AG04449 (cell line): ENCODE data around the gene TEN1.

Experiments
- CTCF ChIA-PET: fragments of 350-600 bp; formaldehyde crosslinking; extraction: SDS; loops from one replicate; lab custom pipeline; 2021; ENCODE audit warnings: antibody characterized with exemption; lab: Yijun Ruan, JAX
- POLR2A ChIA-PET: fragments of 400-600, 350-600 bp; formaldehyde crosslinking; extraction: SDS; loops from one replicate; lab custom pipeline; 2020; ENCODE audit warnings: antibody characterized with exemption, inconsistent platforms; lab: Yijun Ruan, JAX
- DNase-seq: peaks from one replicate; pipeline ENCODE4 v3.0.0-alpha.2; 2010; ENCODE audit warnings: low read depth, low spot score
- H3K4me3 ChIP-seq: 2 replicates; pipeline ENCODE4 v1.5.1; 2011; ENCODE audit warnings: low read depth, mild to moderate bottlenecking, control low read depth, low read length
- TF ChIP-seq, protein P1 (sequence below): IDR thresholded peaks from one replicate; pipeline ENCODE4 v1.5.1; 2011; ENCODE audit warnings: mild to moderate bottlenecking, moderate library complexity, low read length, control low read depth, inconsistent platforms; ENCODE audit not compliant: insufficient read depth; ENCODE audit errors: missing control alignments

The TEN1 gene

GRCh38 chr17:76002100-76002499, 23.1 kb downstream of the TEN1 start:
- H3K4me3 ChIP-seq = no peak overlapping the region
- no peak for DNase-seq
- POLR2A ChIA-PET = no interaction called here
- CTCF ChIA-PET = interaction anchor here (0.8 to 17.3 kb wide), 10 partner anchors 9 to 179 kb away, joined by 3 to 363 read pairs (median 4); partner anchors contain the start of gene MRPL38
- TF ChIP-seq, protein P1, sequence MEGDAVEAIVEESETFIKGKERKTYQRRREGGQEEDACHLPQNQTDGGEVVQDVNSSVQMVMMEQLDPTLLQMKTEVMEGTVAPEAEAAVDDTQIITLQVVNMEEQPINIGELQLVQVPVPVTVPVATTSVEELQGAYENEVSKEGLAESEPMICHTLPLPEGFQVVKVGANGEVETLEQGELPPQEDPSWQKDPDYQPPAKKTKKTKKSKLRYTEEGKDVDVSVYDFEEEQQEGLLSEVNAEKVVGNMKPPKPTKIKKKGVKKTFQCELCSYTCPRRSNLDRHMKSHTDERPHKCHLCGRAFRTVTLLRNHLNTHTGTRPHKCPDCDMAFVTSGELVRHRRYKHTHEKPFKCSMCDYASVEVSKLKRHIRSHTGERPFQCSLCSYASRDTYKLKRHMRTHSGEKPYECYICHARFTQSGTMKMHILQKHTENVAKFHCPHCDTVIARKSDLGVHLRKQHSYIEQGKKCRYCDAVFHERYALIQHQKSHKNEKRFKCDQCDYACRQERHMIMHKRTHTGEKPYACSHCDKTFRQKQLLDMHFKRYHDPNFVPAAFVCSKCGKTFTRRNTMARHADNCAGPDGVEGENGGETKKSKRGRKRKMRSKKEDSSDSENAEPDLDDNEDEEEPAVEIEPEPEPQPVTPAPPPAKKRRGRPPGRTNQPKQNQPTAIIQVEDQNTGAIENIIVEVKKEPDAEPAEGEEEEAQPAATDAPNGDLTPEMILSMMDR = no peak

- H3K4me3 ChIP-seq = no peak overlapping the region
- TF ChIP-seq, protein P1 = no peak
- POLR2A ChIA-PET = interaction anchor here (0.7 kb wide), 1 partner anchor 228 kb away, joined by 3 read pairs; no protein-coding TSS in a partner anchor
- CTCF ChIA-PET = interaction anchor here (0.8 to 17.3 kb wide), 9 partner anchors 11 to 254 kb away, joined by 3 to 363 read pairs (median 4); partner anchors contain the start of genes MRPL38 and TRIM65
- no peak for DNase-seq
Measured at GRCh38 chr17:76003915-76004314, 24.9 kb downstream of the TEN1 start.

DNA sequence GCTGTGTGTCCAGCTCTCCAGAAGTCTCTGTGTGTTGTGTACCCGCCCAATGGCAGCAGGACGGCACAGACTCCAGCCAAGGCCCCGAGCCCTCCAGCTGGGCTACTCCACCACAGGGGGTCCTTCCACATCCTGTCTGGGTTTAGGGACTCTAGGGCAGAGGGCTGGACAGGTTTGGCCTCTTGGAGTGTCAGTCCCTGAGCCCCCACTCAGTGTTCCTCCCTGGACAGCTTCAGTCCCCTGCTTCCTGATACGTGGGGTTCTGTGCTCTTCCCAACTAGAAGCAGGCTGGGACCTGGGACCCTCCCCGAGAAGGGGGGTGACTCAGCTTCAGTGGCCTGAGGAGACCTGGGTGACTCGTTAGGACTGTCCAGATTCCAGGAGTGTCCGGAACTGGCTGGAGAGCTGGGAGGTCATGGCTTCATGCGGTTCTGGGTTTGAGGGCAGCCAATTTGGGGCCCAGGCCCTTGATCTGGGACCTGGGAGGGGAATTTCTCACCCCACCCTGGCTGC, 25.8 kb downstream of the TEN1 start:
- no peak overlapping the region for H3K4me3 ChIP-seq
- no peak for DNase-seq
- POLR2A ChIA-PET = no interaction called here
- CTCF ChIA-PET = interaction anchor here (0.6 to 17.3 kb wide), 31 partner anchors 8 to 294 kb away, joined by 3 to 363 read pairs (median 4); partner anchors contain the start of genes ACOX1, EXOC7, MRPL38 and TEN1
- TF ChIP-seq, protein P1 = no peak

DNA sequence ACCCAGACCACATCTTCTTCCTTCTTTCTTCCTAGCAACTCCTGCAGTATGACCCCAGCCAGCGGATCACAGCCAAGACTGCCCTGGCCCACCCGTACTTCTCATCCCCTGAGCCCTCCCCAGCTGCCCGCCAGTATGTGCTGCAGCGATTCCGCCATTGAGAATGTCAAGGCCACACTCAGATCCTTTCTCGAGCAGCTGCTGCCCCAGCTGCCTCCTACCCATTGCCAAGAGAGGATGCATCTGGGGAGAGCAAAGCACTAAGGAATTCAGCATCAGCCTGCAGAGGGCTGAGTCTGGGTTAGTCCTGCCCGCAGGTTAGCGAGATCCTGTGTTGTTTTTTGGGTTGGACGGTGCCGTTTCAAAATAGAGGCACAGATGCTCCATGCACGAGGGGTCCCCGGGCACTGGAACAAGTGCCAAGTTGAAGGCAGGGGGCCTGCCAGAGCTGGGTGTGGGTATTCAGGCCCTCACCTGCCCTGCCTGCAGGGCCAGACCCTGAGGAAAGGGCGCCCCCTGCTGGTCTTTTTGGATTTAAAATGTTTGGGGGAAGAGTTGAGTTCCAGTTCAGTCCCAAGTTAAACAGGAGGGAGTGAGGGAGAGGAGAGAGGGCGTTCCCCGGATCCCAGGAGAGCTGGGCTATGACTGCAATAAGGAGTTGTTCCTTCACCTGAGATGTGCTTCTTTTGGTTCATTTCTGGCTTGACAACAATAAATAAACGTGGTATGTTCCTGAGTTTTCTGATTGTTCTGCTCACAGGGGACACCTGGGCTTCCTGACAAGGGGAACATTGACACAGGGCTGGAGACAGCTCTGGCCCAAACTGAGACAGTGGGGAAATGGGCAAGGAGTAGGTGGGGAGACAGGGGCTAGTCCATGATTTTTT, 26.5 kb downstream of the TEN1 start:
- no peak overlapping the region for H3K4me3 ChIP-seq
- CTCF ChIA-PET = interaction anchor here (0.6 to 17.3 kb wide), 34 partner anchors 8 to 294 kb away, joined by 3 to 363 read pairs (median 4); partner anchors contain the start of genes ACOX1, EXOC7, MRPL38 and TEN1
- POLR2A ChIA-PET = no interaction called here
- TF ChIP-seq, protein P1 = peak; percentile 40
- DNase-seq = no peak

DNA sequence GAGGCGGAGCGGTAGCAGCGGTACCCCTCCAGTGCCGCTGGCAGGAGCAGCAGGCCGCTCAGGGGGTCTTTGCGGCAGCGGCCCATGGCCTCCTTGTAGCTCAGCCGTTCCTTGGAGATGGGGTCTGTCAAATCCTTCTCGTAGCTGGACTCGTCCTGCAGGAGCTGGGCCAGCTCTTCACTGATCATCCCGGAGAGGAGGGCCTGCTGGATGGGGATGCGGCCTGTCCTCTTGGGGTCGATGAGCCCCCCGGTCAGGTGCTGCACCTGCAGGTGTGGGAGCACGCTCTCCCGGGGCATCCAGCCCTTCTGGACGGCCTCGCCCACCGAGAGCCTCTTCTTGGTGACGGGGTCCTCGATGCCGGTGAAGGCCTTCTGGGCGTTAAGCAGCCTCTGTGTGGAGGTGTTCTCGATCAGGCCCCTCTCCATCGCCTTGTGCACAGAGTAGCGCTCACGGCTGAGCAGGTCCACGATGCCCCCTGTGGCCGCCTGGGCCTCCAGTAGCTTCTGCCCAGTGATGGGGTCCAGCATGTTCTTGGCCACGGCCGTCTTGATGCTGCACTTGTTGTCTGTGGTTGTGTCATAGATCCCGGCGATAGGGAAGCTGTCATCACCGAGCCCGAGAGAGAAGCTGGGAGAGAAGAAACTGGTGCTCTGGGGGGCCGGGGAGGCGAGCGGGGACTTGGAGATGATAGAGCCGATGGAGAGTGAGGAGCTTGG, 28.2 kb downstream of the TEN1 start:
- POLR2A ChIA-PET = interaction anchor here (0.7 to 1.0 kb wide), 2 partner anchors 10 to 102 kb away, joined by 3 read pairs; no protein-coding TSS in a partner anchor
- TF ChIP-seq, protein P1 = no peak
- no peak for DNase-seq
- no peak overlapping the region for H3K4me3 ChIP-seq
- CTCF ChIA-PET = interaction anchor here (0.6 to 17.3 kb wide), 8 partner anchors 5 to 111 kb away, joined by 3 to 363 read pairs (median 4); partner anchors contain the start of genes CDK3 and MRPL38
